K562 (cell line): Measurements from ENCODE around the gene UBR3. TPM values are rescaled to one million over a fixed set of nuclear protein-coding genes. Genes with fewer than 3 reads are reported as not detected.
A peak's percentile ranks its signal among the peaks of the same experiment; 100 is the strongest.

Experiments used
- ATAC-seq: fragments of 200-7000 bp; cut with Tn5 transposase; 3 replicates; pipeline ENCODE4 v1.9.1; 2020; ENCODE audit warnings: moderate library complexity
- BruUV-seq: library from RNA; stranded (reverse); fragments of 400-500 nt; replicated peaks from 2 replicates; lab custom pipeline; 2021; lab: Mats Ljungman, UMichigan
- CTCF ChIA-PET: fragments of 300-600 bp; formaldehyde crosslinking; extraction: SDS; loops from one replicate; lab custom pipeline; 2021; ENCODE audit warnings: low intra/inter-chr PET ratio; lab: Yijun Ruan, JAX
- POLR2A ChIA-PET: fragments of 300-600, 350-650 bp; sonication (Branson Sonifier 250); formaldehyde crosslinking; extraction: SDS; loops from one replicate; lab custom pipeline; 2021; ENCODE audit warnings: antibody characterized with exemption, inconsistent platforms; lab: Yijun Ruan, JAX
- DNase-seq, 4 experiments: peaks; one replicate each; pipeline versions ENCODE4 v3.0.0 to v3.0.0-alpha.2; 2011 to 2018; ENCODE audit warnings: low spot score in 3 of 4, mixed read lengths in 3 of 4; ENCODE audit errors: extremely low read depth in 1 of 4
- FAIRE-seq: peaks from 2 replicates; lab custom pipeline; 2011; peaks lifted over from hg19 to GRCh38; lab: Jason Lieb, UNC
- H2AFZ ChIP-seq: 2 replicates; pipeline ENCODE4 v1.6.0; 2011; ENCODE audit warnings: low read depth, low read length, control low read depth, inconsistent platforms
- H3K27ac ChIP-seq: fragments of 200-600 bp; 3 replicates; pipeline ENCODE4 v1.8.0; 2011; ENCODE audit warnings: low read depth, mild to moderate bottlenecking, control low read depth, inconsistent platforms, low read length, moderate library complexity, mixed read lengths; ENCODE audit errors: extremely low read depth
- H3K27me3 ChIP-seq, 2 experiments: fragments of 300-600 bp in 1 of 2; 2 replicates in 1 of 2; 3 replicates in 1 of 2; pipeline versions ENCODE4 v1.6.0 to v1.8.0; 2011; ENCODE audit warnings: inconsistent platforms in 2 of 2, low read length in 2 of 2, mild to moderate bottlenecking in 1 of 2, mixed read lengths in 1 of 2, moderate library complexity in 1 of 2; ENCODE audit not compliant: control insufficient read depth in 2 of 2, insufficient read depth in 2 of 2
- H3K36me3 ChIP-seq: fragments of 300-600 bp; 3 replicates; pipeline ENCODE4 v1.8.0; 2011; ENCODE audit warnings: mild to moderate bottlenecking, low read length, inconsistent platforms; ENCODE audit not compliant: control insufficient read depth, insufficient read depth
- H3K4me1 ChIP-seq, 2 experiments: fragments of 200-600 bp in 1 of 2; replicated peaks in 1 of 2; 2 replicates in 1 of 2; 3 replicates in 1 of 2; pipeline versions ENCODE4 v1.5.1 to v1.8.0; 2011; ENCODE audit warnings: inconsistent platforms in 2 of 2, low read length in 2 of 2, mild to moderate bottlenecking in 1 of 2, mixed read lengths in 1 of 2, moderate library complexity in 1 of 2; ENCODE audit not compliant: control insufficient read depth in 2 of 2, insufficient read depth in 2 of 2
- H3K4me2 ChIP-seq: 2 replicates; pipeline ENCODE4 v1.6.1; 2011; ENCODE audit warnings: low read length, control low read depth, inconsistent platforms, mixed read lengths; ENCODE audit not compliant: insufficient read depth
- H3K4me3 ChIP-seq: fragments of 200-600 bp; sonication (generic), shearing (Covaris generic); 2 replicates; pipeline ENCODE4 v1.5.1; 2016; ENCODE audit warnings: control low read depth, inconsistent platforms
- H3K79me2 ChIP-seq: fragments of 200-600 bp; 3 replicates; pipeline ENCODE4 v1.8.0; 2011; ENCODE audit warnings: low read length, inconsistent platforms; ENCODE audit not compliant: control insufficient read depth, insufficient read depth
- H3K9ac ChIP-seq, 2 experiments: 2 replicates each; pipeline versions ENCODE4 v1.6.0 to v1.6.1; 2011; ENCODE audit warnings: low read depth in 2 of 2, low read length in 2 of 2, control low read depth in 1 of 2, inconsistent platforms in 1 of 2, mild to moderate bottlenecking in 1 of 2, mixed read lengths in 1 of 2; ENCODE audit not compliant: insufficient read depth in 1 of 2
- H3K9me1 ChIP-seq: one replicate; pipeline ENCODE4 v1.6.0; 2011; ENCODE audit warnings: inconsistent platforms, mild to moderate bottlenecking, low read length, moderate library complexity; ENCODE audit not compliant: control insufficient read depth, insufficient read depth
- H3K9me3 ChIP-seq: replicated peaks from 2 replicates; pipeline ENCODE4 v1.5.1; 2011; ENCODE audit warnings: low read depth, low read length, inconsistent platforms; ENCODE audit not compliant: control insufficient read depth, insufficient read depth
- H4K20me1 ChIP-seq: replicated peaks from 2 replicates; pipeline ENCODE4 v1.6.1; 2011; ENCODE audit warnings: low read length, inconsistent platforms, mixed read lengths; ENCODE audit not compliant: control insufficient read depth, insufficient read depth
- CREB1 ChIP-seq, 2 experiments: sonication (generic) in 1 of 2; formaldehyde crosslinking in 1 of 2; IDR thresholded peaks; 2 replicates each; pipeline versions ENCODE4 v1.6.1 to v1.8.0; 2012 to 2022; ENCODE audit warnings: inconsistent platforms in 1 of 2, mild to moderate bottlenecking in 1 of 2, missing genetic modification reagents in 1 of 2, moderate library complexity in 1 of 2
- DDX20 ChIP-seq: fragments of 450-650 bp; IDR thresholded peaks from 2 replicates; pipeline ENCODE4 v1.6.1; 2016; ENCODE audit warnings: missing genetic modification characterization, low read depth, mild to moderate bottlenecking, missing compliant biosample characterization, moderate library complexity
- MBD1 ChIP-seq: fragments of 250-450 bp; sonication (Bioruptor Pico); IDR thresholded peaks from 2 replicates; pipeline ENCODE4 v1.8.0; 2022; ENCODE audit warnings: inconsistent platforms
- POLR2AphosphoS5 ChIP-seq: IDR thresholded peaks from 2 replicates; pipeline ENCODE4 v1.6.1; 2011; ENCODE audit warnings: mild to moderate bottlenecking, low read depth, low read length, moderate library complexity; ENCODE audit not compliant: control insufficient read depth, insufficient read depth
- RERE ChIP-seq: sonication (generic); formaldehyde crosslinking; IDR thresholded peaks from 2 replicates; pipeline ENCODE4 v1.8.0; 2023; ENCODE audit warnings: missing genetic modification reagents, mild to moderate bottlenecking, borderline replicate concordance
- ZNF134 ChIP-seq: fragments of 250-450 bp; sonication (Bioruptor Pico); conservative IDR thresholded peaks from 2 replicates; pipeline ENCODE4 v1.4.0; 2020
- ZNF184 ChIP-seq: sonication (generic); formaldehyde crosslinking; IDR thresholded peaks from 2 replicates; pipeline ENCODE4 v1.5.0; 2020; ENCODE audit warnings: missing genetic modification reagents
- ZNF212 ChIP-seq: fragments of 450-650 bp; formaldehyde crosslinking; IDR thresholded peaks from 2 replicates; pipeline ENCODE4 v1.4.0; 2020; ENCODE audit warnings: mild to moderate bottlenecking
- ZNF766 ChIP-seq: fragments of 200-800 bp; sonication (Bioruptor generic); conservative IDR thresholded peaks from 2 replicates; pipeline ENCODE4 v1.6.1; 2016; ENCODE audit warnings: missing genetic modification characterization, missing compliant biosample characterization
- WGBS: fragments of 100-300 bp; shearing (Covaris generic); methylation state at CpG from one replicate; pipeline ENCODE4 v1.1.6; 2016; ENCODE audit warnings: low coverage, mixed read lengths; ENCODE audit not compliant: insufficient coverage; ENCODE audit errors: missing lambda C conversion rate; 5-methylcytosine and 5-hydroxymethylcytosine counted together
- in situ Hi-C: fragments of 300-500 bp; cut with MboI; formaldehyde crosslinking; loops from 4 replicates; pipeline ENCODE4 v1.15.0; 2018; ENCODE audit warnings: inconsistent platforms, mixed read lengths
- intact Hi-C: fragments of 100-400 bp; cut with micrococcal nuclease; formaldehyde crosslinking; loops from 2 replicates; pipeline ENCODE4 v1.14.2; 2022
- polyA plus RNA-seq, 8 experiments: library from polyadenylated mRNA; depleted of rRNA in 4 of 8; stranded (reverse) in 5 of 8; unstranded in 3 of 8; fragments of >200 nt; fragmentation: Nextera tagmentation in 2 of 8; fragmentation: Illumina TruSeq in 1 of 8; extraction: Ambion mirVana in 2 of 8; extraction: Trizol in 1 of 8; gene quantifications; 2 replicates each; pipeline versions ENCODE4 v1.2.1 to v1.2.3, GENCODE V29; 2011 to 2014; ENCODE audit warnings: inconsistent platforms in 1 of 8, missing spikeins in 1 of 8
- total RNA-seq, 7 experiments: library from RNA; depleted of rRNA in 6 of 7; stranded (reverse); fragments of >200 nt in 6 of 7; fragmentation: Illumina TruSeq in 2 of 7; extraction: Trizol in 2 of 7; gene quantifications; 2 replicates each; pipeline versions ENCODE4 v1.2.1 to v1.2.3, GENCODE V29; 2011 to 2021; ENCODE audit warnings: low replicate concordance in 1 of 7

Gene UBR3
- total and polyA plus RNA-seq, 9 of the 15 experiments (the other 6 are each of a cell fraction or from before 2014, with no cell fraction given) = 14.4 to 63.5 (median 40.4) TPM

GRCh38 chr2:170086117-170086688, 258.9 kb downstream of the UBR3 start:
- peaks cover 0 to 23% of the 10 kb centered on the region in 2 experiments; a peak in 3 of 5 replicates for H3K4me1 ChIP-seq
- WGBS = 76% methylated on average over 5 of the region's 5 CpGs
- in situ Hi-C loops (no loop called here), intact Hi-C loops (no loop called here)
- peaks cover 19% of the 10 kb centered on the region; the same call in 2 of the 3 replicates for H3K36me3 ChIP-seq
- DNase-seq (no peak), FAIRE-seq (no peak), ATAC-seq (no peak)
- no peaks in the 10 kb centered on the region for H3K79me2 ChIP-seq
- H3K4me3 ChIP-seq = no peak overlapping the region
- TF ChIP-seq DDX20 (tag) (no peak), ZNF184 (no peak), RERE (CRISPR knock-in tag) (no peak), CREB1 (IDR thresholded peaks at IDR 0.05) (no peak), CREB1 (CRISPR knock-in tag; IDR thresholded peaks at IDR 0.05) (no peak), POLR2AphosphoS5 (0 out of 2 replicates have a peak, but pooled peaks have one; percentile 18), ZNF766 (0 out of 2 replicates have a peak, but pooled peaks have one; percentile 23), MBD1 (CRISPR knock-in tag) (no peak), ZNF212 (no peak), ZNF134 (CRISPR knock-in tag) (no peak)
- no peaks in the 10 kb centered on the region for H3K27me3 ChIP-seq
- no peaks in the 10 kb centered on the region for H4K20me1 ChIP-seq
- H3K4me2 ChIP-seq = no peak overlapping the region
- H2AFZ ChIP-seq = no peak overlapping the region
- no peak overlapping the region for H3K9ac ChIP-seq
- no peak overlapping the region for H3K27ac ChIP-seq
- no peaks in the 10 kb centered on the region for H3K9me3 ChIP-seq
- CTCF ChIA-PET = interaction anchor here (0.6 kb wide), 1 partner anchor 11 kb away, joined by 4 read pairs; no protein-coding TSS in a partner anchor
- POLR2A ChIA-PET = no interaction called here
- no TSS peak for BruUV-seq
- H3K9me1 ChIP-seq = no peaks in the 10 kb centered on the region
